HL-60 (cell line): ENCODE measurements around the gene LDHAL6A.

Source experiments
- DNase-seq, 2 experiments: peaks; one replicate each; pipeline ENCODE4 v3.0.0-alpha.2; 2010 to 2020; ENCODE audit warnings: low read depth in 1 of 2, low spot score in 1 of 2
- H3K27ac ChIP-seq: fragments of 250-450 bp; sonication (Bioruptor Pico); replicated peaks from 2 replicates; pipeline ENCODE4 v1.5.1; 2020; ENCODE audit warnings: mild to moderate bottlenecking, moderate library complexity
- H3K27me3 ChIP-seq: fragments of 250-450 bp; sonication (Bioruptor Pico); 2 replicates; pipeline ENCODE4 v1.5.1; 2021; ENCODE audit warnings: mild to moderate bottlenecking, moderate library complexity; ENCODE audit not compliant: insufficient read depth, poor library complexity, severe bottlenecking
- H3K4me3 ChIP-seq: replicated peaks from 2 replicates; pipeline ENCODE4 v1.5.1; 2011; ENCODE audit warnings: mild to moderate bottlenecking, control low read depth, low read length; ENCODE audit not compliant: insufficient read depth
- GABPA ChIP-seq: IDR thresholded peaks from 2 replicates; pipeline ENCODE4 v1.6.1; 2012; ENCODE audit warnings: low read depth
- POLR2AphosphoS5 ChIP-seq: IDR thresholded peaks from 2 replicates; pipeline ENCODE4 v1.6.1; 2012; ENCODE audit warnings: low read depth
- SPI1 ChIP-seq: IDR thresholded peaks from 2 replicates; pipeline ENCODE4 v1.6.1; 2012; ENCODE audit warnings: low read depth, mild to moderate bottlenecking, borderline replicate concordance
- TF ChIP-seq, protein P1 (sequence below): IDR thresholded peaks from one replicate; pipeline ENCODE4 v1.5.1; 2011; ENCODE audit warnings: low read length, control low read depth, inconsistent platforms; ENCODE audit not compliant: insufficient read depth
- TF ChIP-seq, protein P2 (sequence below): IDR thresholded peaks from 2 replicates; pipeline ENCODE4 v1.6.1; 2012; ENCODE audit warnings: low read depth; ENCODE audit not compliant: insufficient replicate concordance

Gene LDHAL6A

DNA sequence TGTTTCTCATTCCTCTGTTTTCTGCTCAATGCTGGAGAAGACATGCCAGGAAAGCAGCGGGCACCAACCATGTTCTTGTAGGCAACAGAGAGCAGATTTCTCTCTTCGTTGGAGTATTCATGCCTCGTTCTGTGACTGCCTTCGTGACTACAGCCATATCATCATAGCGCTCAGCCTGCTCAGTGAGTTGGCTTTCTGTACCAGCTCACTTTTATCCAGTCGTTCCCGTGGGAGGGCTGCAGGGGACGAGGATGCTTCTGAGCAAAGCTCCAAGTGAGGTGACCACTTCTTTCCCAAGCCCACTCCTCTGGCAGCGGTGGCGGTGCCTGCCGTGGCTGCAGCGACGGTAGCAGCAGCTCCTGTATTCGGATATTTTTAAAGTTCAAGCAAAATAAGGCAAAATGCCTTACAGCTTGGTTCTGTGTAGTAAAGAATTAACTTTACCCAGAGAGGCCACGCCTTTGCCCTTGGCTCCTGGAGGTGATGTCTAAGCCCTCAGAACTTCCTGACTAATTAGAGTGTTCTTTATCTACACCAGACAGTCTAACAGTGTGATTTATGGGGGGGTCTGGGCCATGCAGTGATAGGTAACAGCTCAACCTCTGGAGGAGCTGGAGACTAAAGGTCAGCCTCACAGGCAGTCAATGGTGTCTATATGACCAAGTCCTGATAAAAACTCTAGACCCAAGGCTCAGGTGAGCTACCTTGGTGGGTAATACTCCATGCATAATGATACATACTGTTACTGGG lies 35.3 kb downstream of the LDHAL6A start:
- no peak overlapping the region for H3K4me3 ChIP-seq
- H3K27me3 ChIP-seq = no peaks in the 10 kb centered on the region
- no peak overlapping the region for H3K27ac ChIP-seq
- TF ChIP-seq, protein P1, sequence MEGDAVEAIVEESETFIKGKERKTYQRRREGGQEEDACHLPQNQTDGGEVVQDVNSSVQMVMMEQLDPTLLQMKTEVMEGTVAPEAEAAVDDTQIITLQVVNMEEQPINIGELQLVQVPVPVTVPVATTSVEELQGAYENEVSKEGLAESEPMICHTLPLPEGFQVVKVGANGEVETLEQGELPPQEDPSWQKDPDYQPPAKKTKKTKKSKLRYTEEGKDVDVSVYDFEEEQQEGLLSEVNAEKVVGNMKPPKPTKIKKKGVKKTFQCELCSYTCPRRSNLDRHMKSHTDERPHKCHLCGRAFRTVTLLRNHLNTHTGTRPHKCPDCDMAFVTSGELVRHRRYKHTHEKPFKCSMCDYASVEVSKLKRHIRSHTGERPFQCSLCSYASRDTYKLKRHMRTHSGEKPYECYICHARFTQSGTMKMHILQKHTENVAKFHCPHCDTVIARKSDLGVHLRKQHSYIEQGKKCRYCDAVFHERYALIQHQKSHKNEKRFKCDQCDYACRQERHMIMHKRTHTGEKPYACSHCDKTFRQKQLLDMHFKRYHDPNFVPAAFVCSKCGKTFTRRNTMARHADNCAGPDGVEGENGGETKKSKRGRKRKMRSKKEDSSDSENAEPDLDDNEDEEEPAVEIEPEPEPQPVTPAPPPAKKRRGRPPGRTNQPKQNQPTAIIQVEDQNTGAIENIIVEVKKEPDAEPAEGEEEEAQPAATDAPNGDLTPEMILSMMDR = no peak
- TF ChIP-seq SPI1 = no peak
- TF ChIP-seq GABPA = no peak
- no peak for TF ChIP-seq POLR2AphosphoS5
- DNase-seq = no peak

DNA sequence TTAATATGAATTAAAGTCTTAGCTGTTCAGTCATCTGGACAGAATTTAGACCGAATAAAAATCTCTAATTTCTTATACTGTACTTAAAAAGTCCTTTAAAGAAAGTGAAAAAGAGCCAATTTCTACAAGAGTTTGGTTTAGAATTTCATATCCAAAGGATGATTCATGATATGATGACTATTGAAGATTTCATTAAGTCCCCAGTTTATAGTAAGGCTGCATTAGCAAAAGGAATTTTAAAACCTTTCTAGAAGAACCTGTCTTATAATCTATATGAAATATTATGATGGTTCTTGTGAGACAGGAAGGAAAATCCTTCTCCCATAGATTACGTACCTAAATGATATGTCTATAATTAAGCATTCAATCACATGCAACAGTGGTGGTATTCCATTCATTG lies 36.3 kb downstream of the LDHAL6A start:
- no peak overlapping the region for H3K4me3 ChIP-seq
- no peaks in the 10 kb centered on the region for H3K27me3 ChIP-seq
- no peak for DNase-seq
- no peak overlapping the region for H3K27ac ChIP-seq
- TF ChIP-seq SPI1 (no peak), GABPA (no peak), POLR2AphosphoS5 (no peak)
- TF ChIP-seq, protein P1 = no peak
- TF ChIP-seq, protein P2, sequence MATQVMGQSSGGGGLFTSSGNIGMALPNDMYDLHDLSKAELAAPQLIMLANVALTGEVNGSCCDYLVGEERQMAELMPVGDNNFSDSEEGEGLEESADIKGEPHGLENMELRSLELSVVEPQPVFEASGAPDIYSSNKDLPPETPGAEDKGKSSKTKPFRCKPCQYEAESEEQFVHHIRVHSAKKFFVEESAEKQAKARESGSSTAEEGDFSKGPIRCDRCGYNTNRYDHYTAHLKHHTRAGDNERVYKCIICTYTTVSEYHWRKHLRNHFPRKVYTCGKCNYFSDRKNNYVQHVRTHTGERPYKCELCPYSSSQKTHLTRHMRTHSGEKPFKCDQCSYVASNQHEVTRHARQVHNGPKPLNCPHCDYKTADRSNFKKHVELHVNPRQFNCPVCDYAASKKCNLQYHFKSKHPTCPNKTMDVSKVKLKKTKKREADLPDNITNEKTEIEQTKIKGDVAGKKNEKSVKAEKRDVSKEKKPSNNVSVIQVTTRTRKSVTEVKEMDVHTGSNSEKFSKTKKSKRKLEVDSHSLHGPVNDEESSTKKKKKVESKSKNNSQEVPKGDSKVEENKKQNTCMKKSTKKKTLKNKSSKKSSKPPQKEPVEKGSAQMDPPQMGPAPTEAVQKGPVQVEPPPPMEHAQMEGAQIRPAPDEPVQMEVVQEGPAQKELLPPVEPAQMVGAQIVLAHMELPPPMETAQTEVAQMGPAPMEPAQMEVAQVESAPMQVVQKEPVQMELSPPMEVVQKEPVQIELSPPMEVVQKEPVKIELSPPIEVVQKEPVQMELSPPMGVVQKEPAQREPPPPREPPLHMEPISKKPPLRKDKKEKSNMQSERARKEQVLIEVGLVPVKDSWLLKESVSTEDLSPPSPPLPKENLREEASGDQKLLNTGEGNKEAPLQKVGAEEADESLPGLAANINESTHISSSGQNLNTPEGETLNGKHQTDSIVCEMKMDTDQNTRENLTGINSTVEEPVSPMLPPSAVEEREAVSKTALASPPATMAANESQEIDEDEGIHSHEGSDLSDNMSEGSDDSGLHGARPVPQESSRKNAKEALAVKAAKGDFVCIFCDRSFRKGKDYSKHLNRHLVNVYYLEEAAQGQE = no peak

DNA sequence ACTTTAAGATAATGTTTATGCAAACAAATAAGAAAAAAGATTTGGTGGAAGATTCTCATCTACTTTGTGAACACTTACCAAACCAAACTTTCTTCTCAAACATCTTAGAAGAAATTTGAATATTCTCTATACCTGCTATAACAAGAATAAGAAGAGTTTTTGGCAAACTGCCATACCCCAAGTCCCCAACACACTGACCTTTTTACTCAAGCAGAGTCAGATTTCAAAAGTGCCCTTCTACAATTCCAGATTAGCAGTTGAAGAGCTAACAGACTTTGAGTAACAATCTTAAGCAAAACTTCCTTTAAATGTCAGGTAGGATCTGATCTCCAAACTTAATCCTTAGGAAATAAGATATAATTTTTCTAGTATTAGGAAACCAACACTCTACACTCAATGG lies 37.2 kb downstream of the LDHAL6A start:
- Histone ChIP-seq H3K27me3 (no peaks in the 10 kb centered on the region), H3K4me3 (no peak overlapping the region), H3K27ac (no peak overlapping the region)
- DNase-seq = no peak
- TF ChIP-seq, protein P2 = no peak
- TF ChIP-seq GABPA (no peak), POLR2AphosphoS5 (no peak), SPI1 (no peak)
- TF ChIP-seq, protein P1 = no peak

DNA sequence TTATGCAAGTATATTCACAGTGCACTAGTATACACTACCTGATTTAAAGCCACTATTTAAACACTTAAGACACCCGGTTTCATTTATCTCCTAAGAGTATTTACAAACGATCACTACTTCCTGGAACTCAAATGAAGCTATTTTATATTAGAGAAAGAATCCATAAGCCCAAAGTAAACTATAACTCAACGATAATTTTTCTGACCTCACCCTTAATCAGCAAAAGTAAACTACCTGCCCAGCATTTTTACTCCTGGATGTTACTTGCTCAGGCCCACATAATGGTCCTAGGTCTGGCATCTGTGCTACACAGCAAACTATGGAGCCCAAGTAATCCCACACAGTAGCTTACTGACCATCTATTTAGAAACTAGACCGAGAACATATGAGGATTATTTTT lies 37.7 kb downstream of the LDHAL6A start:
- Histone ChIP-seq H3K4me3 (no peak overlapping the region), H3K27ac (no peak overlapping the region), H3K27me3 (no peaks in the 10 kb centered on the region)
- no peak for TF ChIP-seq GABPA
- TF ChIP-seq, protein P1 = no peak
- no peak for DNase-seq
